ENCODE measurements around the gene ST7. TPM values are rescaled to one million over a fixed set of nuclear protein-coding genes. Genes with fewer than 3 reads are reported as not detected.
"Not testable (repeated sequence)": the region's sequence is repeated elsewhere in the genome, so short reads cannot be mapped to it uniquely, and the experiment has no call there.

ST7 gene
- total RNA-seq, 1 experiment from 2014 or later = 97.3 TPM

DNA sequence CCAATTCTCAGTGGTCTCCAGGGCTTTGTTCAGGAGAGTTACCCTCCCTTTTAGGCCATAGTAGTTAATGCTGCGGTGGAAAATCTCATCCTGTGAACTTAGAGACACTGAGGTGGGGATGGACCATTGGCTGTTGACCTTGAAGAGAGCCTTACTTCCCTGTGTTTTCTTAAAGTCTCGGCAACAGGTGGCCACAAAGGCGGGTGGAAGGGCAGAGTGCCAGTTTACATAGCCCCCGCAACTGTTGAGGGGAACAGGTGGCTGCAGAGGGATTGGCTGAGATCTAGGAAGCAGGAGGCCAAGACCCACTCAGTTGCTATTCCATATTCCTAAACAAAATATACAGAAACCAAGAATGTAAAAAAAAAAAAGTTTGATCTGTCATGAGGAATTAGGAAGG is 160.6 kb downstream of the ST7 start:
- no peak for DNase-seq (ENCODE audit: low read depth, low spot score)
- in situ Hi-C loops (cut with HindIII; ENCODE audit: low pct_unique_long_range_greater_than_20kb, low sequenced_read_pairs) = no loop called here

- in situ Hi-C loops (cut with HindIII; ENCODE audit: low pct_unique_long_range_greater_than_20kb, low sequenced_read_pairs) = no loop called here
- no peak for DNase-seq (ENCODE audit: low read depth, low spot score)
These were observed 161.0 kb downstream of the ST7 start for GRCh38 chr7:117114272-117114671.

GRCh38 chr7:117116211-117116610 is 162.9 kb downstream of the ST7 start:
- no peak for DNase-seq (ENCODE audit: low read depth, low spot score)
- in situ Hi-C loops (cut with HindIII; ENCODE audit: low pct_unique_long_range_greater_than_20kb, low sequenced_read_pairs) = no loop called here

DNA sequence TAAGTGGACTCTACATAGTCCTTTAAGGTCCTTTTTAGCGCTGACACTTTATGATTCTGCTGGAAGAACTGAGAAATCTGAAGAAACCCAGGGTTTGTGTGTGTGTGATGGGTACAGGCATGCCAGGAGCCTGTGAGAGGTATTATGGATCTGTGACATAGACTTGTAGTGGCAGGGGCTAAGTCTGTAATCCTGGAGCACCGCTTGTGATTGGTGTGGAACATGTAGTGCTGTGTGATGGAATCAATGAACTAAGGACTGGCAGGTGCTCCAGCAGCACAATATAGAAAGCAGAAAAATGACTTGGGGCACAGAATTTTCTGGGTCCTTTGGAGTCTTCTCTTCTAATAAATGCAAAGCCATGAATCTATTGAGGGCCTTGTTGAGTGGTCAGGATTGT is 163.9 kb downstream of the ST7 start:
- in situ Hi-C loops (cut with HindIII; ENCODE audit: low pct_unique_long_range_greater_than_20kb, low sequenced_read_pairs) = no loop called here

DNA sequence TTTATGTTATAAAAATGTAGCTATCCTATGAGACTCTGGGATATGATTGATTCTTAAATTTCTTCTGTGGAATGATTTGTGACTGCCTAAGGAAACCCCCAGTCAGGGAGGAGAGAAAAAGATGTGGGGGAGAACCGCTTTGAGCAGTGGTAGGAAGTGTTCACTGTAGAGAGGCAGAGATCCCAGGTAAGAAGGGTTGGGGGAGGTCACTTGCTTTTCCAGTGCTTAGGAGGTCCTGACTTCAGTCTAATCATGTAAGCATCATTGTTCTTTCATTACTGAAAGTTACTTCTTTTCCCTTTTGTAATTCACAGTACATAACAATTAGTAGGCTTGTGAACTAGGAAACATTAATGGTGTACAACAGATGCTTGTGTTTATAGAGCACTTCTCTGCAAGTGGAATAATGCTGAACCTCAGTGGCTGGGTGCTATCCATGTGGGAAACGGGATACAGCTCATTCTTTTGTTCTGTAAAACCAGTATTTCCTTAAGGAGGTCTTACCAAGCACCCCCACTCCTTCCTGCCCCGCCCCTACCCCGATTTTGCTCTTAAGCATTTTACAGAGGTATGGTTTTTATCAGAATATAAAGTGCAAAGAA is 165.4 kb downstream of the ST7 start:
- DNase-seq (ENCODE audit: low read depth, low spot score) = peak; percentile 15
- in situ Hi-C loops (cut with HindIII; ENCODE audit: low pct_unique_long_range_greater_than_20kb, low sequenced_read_pairs) = no loop called here

More for the DNA sequence above, 163.9 kb downstream of the ST7 start:
- no peak for DNase-seq (ENCODE audit: low read depth, low spot score)

DNA sequence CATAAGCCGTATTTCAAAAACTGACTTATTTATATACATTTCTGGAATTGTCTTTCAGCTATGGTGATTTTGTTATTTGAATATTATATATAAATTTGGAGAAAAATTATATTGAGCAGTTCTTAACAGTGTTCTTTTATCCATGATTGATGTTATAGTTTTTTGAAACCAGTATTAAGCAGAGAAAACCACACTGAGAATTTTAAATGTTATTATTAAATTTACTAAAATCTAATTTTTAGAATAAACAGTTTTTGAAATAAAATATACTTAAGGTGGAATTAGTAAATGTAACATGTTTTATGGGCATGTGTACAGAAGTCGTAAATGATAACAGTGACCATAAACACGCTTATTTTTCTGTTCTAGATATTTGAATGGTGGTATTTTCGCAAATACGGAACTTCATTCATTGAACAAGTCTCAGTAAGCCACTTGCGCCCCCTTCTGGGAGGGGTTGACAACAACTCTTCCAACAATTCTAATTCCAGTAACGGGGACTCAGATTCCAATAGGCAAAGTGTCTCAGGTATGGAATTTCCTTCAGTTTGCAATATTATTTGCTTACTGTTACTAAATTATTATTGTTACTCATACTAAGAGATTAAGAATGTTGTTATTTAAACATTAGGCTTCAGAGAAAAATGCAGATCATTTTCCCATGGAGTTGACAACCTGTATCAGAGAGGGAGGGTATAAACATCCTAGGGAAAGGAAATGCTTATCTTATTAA is 166.1 kb downstream of the ST7 start:
- in situ Hi-C loops (cut with HindIII; ENCODE audit: low pct_unique_long_range_greater_than_20kb, low sequenced_read_pairs) = no loop called here
- peak; percentile 94 for DNase-seq (ENCODE audit: low read depth, low spot score)

GRCh38 chr7:117120321-117120720 is 167.0 kb downstream of the ST7 start:
- in situ Hi-C loops (cut with HindIII; ENCODE audit: low pct_unique_long_range_greater_than_20kb, low sequenced_read_pairs); DNase-seq (ENCODE audit: low read depth, low spot score): not testable (repeated sequence)

DNA sequence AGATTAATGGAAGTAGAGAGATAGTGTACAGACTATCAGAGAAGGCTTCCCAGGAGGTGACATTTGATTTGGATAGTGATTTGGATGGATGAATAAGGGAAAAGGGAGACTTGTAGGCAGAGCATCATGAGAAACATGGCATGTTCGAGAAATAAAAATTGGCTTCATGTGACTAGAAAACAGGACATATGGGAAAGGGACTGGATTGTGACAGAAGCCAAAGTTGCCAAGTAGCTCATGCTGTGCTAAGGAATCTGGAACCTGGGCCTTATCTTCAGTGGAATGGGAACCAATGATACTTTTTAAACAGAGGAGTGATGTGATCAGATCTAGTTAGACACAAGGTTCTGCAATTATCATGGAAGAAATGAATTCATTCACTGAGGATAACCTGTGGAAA is 168.7 kb downstream of the ST7 start:
- DNase-seq (ENCODE audit: low read depth, low spot score); in situ Hi-C loops (cut with HindIII; ENCODE audit: low pct_unique_long_range_greater_than_20kb, low sequenced_read_pairs): not testable (repeated sequence)

GRCh38 chr7:117122536-117122935 is 169.2 kb downstream of the ST7 start:
- in situ Hi-C loops (cut with HindIII; ENCODE audit: low pct_unique_long_range_greater_than_20kb, low sequenced_read_pairs) = no loop called here
- no peak for DNase-seq (ENCODE audit: low read depth, low spot score)

- in situ Hi-C loops (cut with HindIII; ENCODE audit: low pct_unique_long_range_greater_than_20kb, low sequenced_read_pairs) = no loop called here
- DNase-seq (ENCODE audit: low read depth, low spot score) = no peak
These were observed 170.1 kb downstream of the ST7 start for GRCh38 chr7:117123311-117123926.

GRCh38 chr7:117124591-117125220 is 171.4 kb downstream of the ST7 start:
- peak; percentile 89 for DNase-seq (ENCODE audit: low read depth, low spot score)
- in situ Hi-C loops (cut with HindIII; ENCODE audit: low pct_unique_long_range_greater_than_20kb, low sequenced_read_pairs) = loop anchor here (5.0 kb wide), 1 partner anchor 107 kb away; no protein-coding TSS in a partner anchor

GRCh38 chr7:117126676-117127075 is 173.4 kb downstream of the ST7 start:
- in situ Hi-C loops (cut with HindIII; ENCODE audit: low pct_unique_long_range_greater_than_20kb, low sequenced_read_pairs) = loop anchor here (5.0 kb wide), 1 partner anchor 109 kb away; no protein-coding TSS in a partner anchor
- DNase-seq (ENCODE audit: low read depth, low spot score) = no peak

GRCh38 chr7:117127585-117128168 is 174.4 kb downstream of the ST7 start:
- in situ Hi-C loops (cut with HindIII; ENCODE audit: low pct_unique_long_range_greater_than_20kb, low sequenced_read_pairs) = loop anchor here (5.0 kb wide), 1 partner anchor 110 kb away; no protein-coding TSS in a partner anchor
- peak; percentile 80 for DNase-seq (ENCODE audit: low read depth, low spot score)

GRCh38 chr7:117129521-117129955 is 176.2 kb downstream of the ST7 start:
- in situ Hi-C loops (cut with HindIII; ENCODE audit: low pct_unique_long_range_greater_than_20kb, low sequenced_read_pairs) = loop anchor here (5.0 kb wide), 1 partner anchor 112 kb away; no protein-coding TSS in a partner anchor
- DNase-seq (ENCODE audit: low read depth, low spot score) = no peak

GRCh38 chr7:117130262-117130661 is 177.0 kb downstream of the ST7 start:
- DNase-seq (ENCODE audit: low read depth, low spot score) = no peak
- in situ Hi-C loops (cut with HindIII; ENCODE audit: low pct_unique_long_range_greater_than_20kb, low sequenced_read_pairs) = no loop called here

DNA sequence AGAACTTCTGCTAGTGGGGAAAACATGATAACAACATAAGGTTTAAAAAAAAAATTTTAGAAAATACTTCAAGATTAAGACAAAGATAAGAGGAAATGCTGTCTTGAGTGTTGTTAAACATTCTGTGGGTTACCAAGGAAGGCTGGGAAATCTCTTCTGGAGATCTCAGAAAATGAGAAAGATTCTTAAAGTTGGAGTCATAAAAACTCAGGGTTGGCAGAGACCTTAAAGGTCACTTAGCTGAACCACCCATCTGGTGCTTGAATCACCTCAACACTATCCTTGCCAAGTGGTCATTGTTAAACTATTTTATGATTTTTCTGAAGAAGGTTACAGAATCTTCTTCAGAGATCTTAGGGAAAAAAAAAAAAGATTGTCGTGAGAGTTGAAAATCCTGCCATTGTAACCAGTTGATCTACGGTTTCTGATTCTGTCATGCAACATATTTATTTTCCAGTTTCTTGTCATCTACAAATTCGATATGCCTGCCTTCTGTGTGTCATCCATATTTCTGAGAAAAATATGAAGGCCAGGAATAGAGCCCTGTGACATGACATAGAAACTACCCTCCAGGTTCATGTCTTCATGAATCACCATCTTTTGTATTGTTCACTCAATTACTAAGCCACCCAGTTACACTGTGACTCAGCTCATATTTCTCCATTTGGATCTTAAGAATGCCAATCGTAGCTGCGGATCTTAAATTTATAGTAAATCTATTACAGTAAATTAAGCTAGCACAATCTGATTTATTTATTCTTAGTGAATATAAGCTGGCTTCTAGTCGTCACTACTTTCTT is 179.2 kb downstream of the ST7 start:
- DNase-seq (ENCODE audit: low read depth, low spot score) = no peak
- in situ Hi-C loops (cut with HindIII; ENCODE audit: low pct_unique_long_range_greater_than_20kb, low sequenced_read_pairs) = no loop called here

GRCh38 chr7:117133125-117133524 is 179.8 kb downstream of the ST7 start:
- in situ Hi-C loops (cut with HindIII; ENCODE audit: low pct_unique_long_range_greater_than_20kb, low sequenced_read_pairs) = no loop called here
- DNase-seq (ENCODE audit: low read depth, low spot score) = no peak

All from SK-MEL-5 (cell line).